NCI-H345 treated with DMSO at 0.1 percent for 48 hours (cell line): ENCODE measurements around the gene DRD4.
"Not testable (repeated sequence)": the region's sequence is repeated elsewhere in the genome, so short reads cannot be mapped to it uniquely, and the experiment has no call there.

Experiments used
- DNase-seq: peaks from one replicate; lab custom pipeline; 2025; ENCODE audit not compliant: unreplicated experiment; lab: John Stamatoyannopoulos, UW

The DRD4 gene

GRCh38 chr11:665704-666281, 28.7 kb downstream of the DRD4 start:
- DNase-seq: no peak

GRCh38 chr11:673866-674265, 36.8 kb downstream of the DRD4 start:
- DNase-seq: no peak

- no peak for DNase-seq
These were observed 37.3 kb downstream of the DRD4 start for GRCh38 chr11:674406-674805.

- DNase-seq: no peak
These were observed 41.2 kb downstream of the DRD4 start for GRCh38 chr11:678297-678696.

- DNase-seq: no peak
These were observed 42.5 kb downstream of the DRD4 start for GRCh38 chr11:679271-680207.

- no peak for DNase-seq
These were observed 43.4 kb downstream of the DRD4 start for GRCh38 chr11:680476-680875.

- no peak for DNase-seq
These were observed 43.9 kb downstream of the DRD4 start for GRCh38 chr11:680970-681369.

- DNase-seq: no peak
These were observed 49.6 kb downstream of the DRD4 start for GRCh38 chr11:686451-687243.

GRCh38 chr11:687751-688150, 50.7 kb downstream of the DRD4 start:
- no peak for DNase-seq

GRCh38 chr11:688681-689080, 51.6 kb downstream of the DRD4 start:
- no peak for DNase-seq

- no peak for DNase-seq
These were observed 52.6 kb downstream of the DRD4 start for GRCh38 chr11:689625-690024.

GRCh38 chr11:690244-690643, 53.2 kb downstream of the DRD4 start:
- DNase-seq: not testable (repeated sequence)
